ENCODE measurements around the gene RBM12. TPM values are rescaled to one million over a fixed set of nuclear protein-coding genes. Genes with fewer than 3 reads are reported as not detected.

Gene RBM12
- total and polyA plus RNA-seq, 2 experiments from 2014 or later = 18.5 to 36.0 TPM

- in situ Hi-C loops (cut with MboI) = no loop called here
- H3K4me2 ChIP-seq (ENCODE audit: unreplicated experiment) = no peak overlapping the region
- no peaks in the 10 kb centered on the region for H3K9me2 ChIP-seq (ENCODE audit: insufficient read depth)
Observed at GRCh38 chr20:35680452-35681183, 15.9 kb upstream of the RBM12 start.

GRCh38 chr20:35674921-35675320 is 10.2 kb upstream of the RBM12 start:
- Histone ChIP-seq H3K9me3 (ENCODE audit: low read depth) (no peaks in the 10 kb centered on the region), H3K36me3 (ENCODE audit: low read depth) (peaks cover 7% of the 10 kb centered on the region; the same call in 1 of the 2 replicates), H3K4me3 (no peak overlapping the region), H4K20me1 (ENCODE audit: insufficient read depth) (no peaks in the 10 kb centered on the region), H3F3A (ENCODE audit: insufficient read depth) (no peaks in the 10 kb centered on the region), H3K27me3 (replicated peaks; ENCODE audit: insufficient read depth) (no peaks in the 10 kb centered on the region), H3K4me1 (ENCODE audit: insufficient read depth) (no peaks in the 10 kb centered on the region), H3K9me2 (ENCODE audit: insufficient read depth) (no peaks in the 10 kb centered on the region), H3K27ac (no peak overlapping the region), H3K4me2 (ENCODE audit: unreplicated experiment) (no peak overlapping the region), H2AFZ (no peak overlapping the region), H3K9ac (no peak overlapping the region), H3K79me2 (ENCODE audit: insufficient read depth) (no peaks in the 10 kb centered on the region)
- in situ Hi-C loops (cut with MboI) = no loop called here
- no peak for TF ChIP-seq EZH2phosphoT487 (IDR thresholded peaks at IDR 0.05; ENCODE audit: insufficient read depth, low read depth)
- no peak for TF ChIP-seq EZH2 (IDR thresholded peaks at IDR 0.05; ENCODE audit: insufficient read depth, poor library complexity, severe bottlenecking)
- WGBS, 2 experiments (ENCODE audit: low coverage in 1 of 2, low lambda C conversion rate in 2 of 2, missing lambda C conversion rate in 2 of 2) = 87 to 96% methylated on average over 8 of the region's 8 CpGs
- DNase-seq = no peak

More at GRCh38 chr20:35680452-35681183, 15.9 kb upstream of the RBM12 start:
- Histone ChIP-seq H3F3A (ENCODE audit: insufficient read depth) (no peaks in the 10 kb centered on the region), H3K36me3 (ENCODE audit: low read depth) (peaks cover 6% of the 10 kb centered on the region; the same call in 1 of the 2 replicates), H2AFZ (no peak overlapping the region), H3K4me1 (ENCODE audit: insufficient read depth) (no peaks in the 10 kb centered on the region), H3K27ac (no peak overlapping the region), H3K9ac (no peak overlapping the region), H3K79me2 (ENCODE audit: insufficient read depth) (no peaks in the 10 kb centered on the region), H3K27me3 (replicated peaks; ENCODE audit: insufficient read depth) (no peaks in the 10 kb centered on the region), H3K4me3 (no peak overlapping the region), H4K20me1 (ENCODE audit: insufficient read depth) (no peaks in the 10 kb centered on the region), H3K9me3 (ENCODE audit: low read depth) (no peaks in the 10 kb centered on the region)
- WGBS, 2 experiments (ENCODE audit: low coverage in 1 of 2, low lambda C conversion rate in 2 of 2, missing lambda C conversion rate in 2 of 2) = 76 to 79% methylated on average over 4 of the region's 4 CpGs
- DNase-seq = no peak
- TF ChIP-seq EZH2phosphoT487 (IDR thresholded peaks at IDR 0.05; ENCODE audit: insufficient read depth, low read depth) = no peak
- TF ChIP-seq EZH2 (IDR thresholded peaks at IDR 0.05; ENCODE audit: insufficient read depth, poor library complexity, severe bottlenecking) = no peak

DNA sequence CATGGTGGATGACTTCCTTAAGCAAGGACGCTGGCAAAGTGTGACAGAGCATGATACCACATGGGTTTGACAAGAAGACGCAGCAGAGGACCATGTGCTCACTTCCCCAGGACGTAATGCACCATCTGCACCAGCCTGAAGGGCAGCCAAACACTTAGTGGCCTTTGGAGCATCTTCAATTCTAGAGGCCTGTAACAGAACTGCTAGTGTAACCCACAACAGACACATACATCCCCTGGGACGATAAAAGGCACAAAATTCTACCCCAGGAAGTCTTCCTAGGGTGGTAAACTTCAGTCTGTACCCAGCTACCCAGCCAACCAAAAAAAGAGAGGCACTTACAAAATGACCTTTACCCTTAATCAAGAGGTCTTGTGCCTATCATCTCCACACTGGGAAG is 9.2 kb upstream of the RBM12 start:
- in situ Hi-C loops (cut with MboI) = no loop called here
- H3K36me3 ChIP-seq (ENCODE audit: low read depth) = peaks cover 7% of the 10 kb centered on the region; the same call in 1 of the 2 replicates
- WGBS, 2 experiments (ENCODE audit: low coverage in 1 of 2, low lambda C conversion rate in 2 of 2, missing lambda C conversion rate in 2 of 2) = 76 to 81% methylated on average over 4 of the region's 4 CpGs
- DNase-seq = no peak
- TF ChIP-seq EZH2phosphoT487 (IDR thresholded peaks at IDR 0.05; ENCODE audit: insufficient read depth, low read depth) = no peak
- no peak for TF ChIP-seq EZH2 (IDR thresholded peaks at IDR 0.05; ENCODE audit: insufficient read depth, poor library complexity, severe bottlenecking)
- no peaks in the 10 kb centered on the region for H3K79me2 ChIP-seq (ENCODE audit: insufficient read depth)
- no peaks in the 10 kb centered on the region for H4K20me1 ChIP-seq (ENCODE audit: insufficient read depth)
- no peaks in the 10 kb centered on the region for H3K27me3 ChIP-seq (replicated peaks; ENCODE audit: insufficient read depth)
- H3K4me1 ChIP-seq (ENCODE audit: insufficient read depth) = no peaks in the 10 kb centered on the region
- H3F3A ChIP-seq (ENCODE audit: insufficient read depth) = no peaks in the 10 kb centered on the region
- no peak overlapping the region for H3K4me3 ChIP-seq
- H3K27ac ChIP-seq = no peak overlapping the region
- no peaks in the 10 kb centered on the region for H3K9me3 ChIP-seq (ENCODE audit: low read depth)
- no peak overlapping the region for H3K9ac ChIP-seq
- H3K4me2 ChIP-seq (ENCODE audit: unreplicated experiment) = no peak overlapping the region
- H3K9me2 ChIP-seq (ENCODE audit: insufficient read depth) = no peaks in the 10 kb centered on the region
- H2AFZ ChIP-seq = no peak overlapping the region

DNA sequence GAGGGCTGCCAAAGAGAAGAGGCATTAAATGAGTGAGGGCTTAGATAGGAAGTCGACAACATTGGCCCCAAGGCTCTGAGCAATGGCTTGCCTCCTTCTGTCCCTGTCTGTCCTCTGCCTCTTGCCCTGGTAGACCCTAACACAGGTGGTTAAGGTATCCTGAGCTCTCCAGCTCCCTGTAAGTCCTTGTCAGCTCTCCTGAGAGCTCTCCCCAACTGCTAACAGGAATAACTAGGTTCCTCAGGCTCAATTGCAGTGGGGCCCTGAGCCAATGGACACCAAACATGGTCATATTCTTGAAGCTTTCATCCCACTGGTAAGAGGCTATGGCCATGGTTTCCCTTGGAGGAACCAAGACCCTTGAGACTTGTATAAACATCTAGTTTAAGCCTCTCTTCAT is 5.0 kb upstream of the RBM12 start:
- TF ChIP-seq EZH2phosphoT487 (IDR thresholded peaks at IDR 0.05; ENCODE audit: insufficient read depth, low read depth) = no peak
- Histone ChIP-seq H3K79me2 (ENCODE audit: insufficient read depth) (peaks cover 4% of the 10 kb centered on the region), H3K27ac (no peak overlapping the region), H3K4me1 (ENCODE audit: insufficient read depth) (no peaks in the 10 kb centered on the region), H3F3A (ENCODE audit: insufficient read depth) (no peaks in the 10 kb centered on the region), H3K9me2 (ENCODE audit: insufficient read depth) (no peaks in the 10 kb centered on the region), H3K36me3 (ENCODE audit: low read depth) (peaks cover 13% of the 10 kb centered on the region; the same call in 1 of the 2 replicates), H2AFZ (no peak overlapping the region), H3K9ac (no peak overlapping the region), H3K4me3 (no peak overlapping the region), H4K20me1 (ENCODE audit: insufficient read depth) (no peaks in the 10 kb centered on the region), H3K4me2 (ENCODE audit: unreplicated experiment) (no peak overlapping the region), H3K9me3 (ENCODE audit: low read depth) (no peaks in the 10 kb centered on the region), H3K27me3 (replicated peaks; ENCODE audit: insufficient read depth) (no peaks in the 10 kb centered on the region)
- no peak for DNase-seq
- in situ Hi-C loops (cut with MboI) = no loop called here
- WGBS, 2 experiments (ENCODE audit: low coverage in 1 of 2, low lambda C conversion rate in 2 of 2, missing lambda C conversion rate in 2 of 2) = 47 to 53% methylated on average over 1 of the region's 1 CpG
